ENCODE results near the gene EPHA8.

EPHA8 gene

DNA sequence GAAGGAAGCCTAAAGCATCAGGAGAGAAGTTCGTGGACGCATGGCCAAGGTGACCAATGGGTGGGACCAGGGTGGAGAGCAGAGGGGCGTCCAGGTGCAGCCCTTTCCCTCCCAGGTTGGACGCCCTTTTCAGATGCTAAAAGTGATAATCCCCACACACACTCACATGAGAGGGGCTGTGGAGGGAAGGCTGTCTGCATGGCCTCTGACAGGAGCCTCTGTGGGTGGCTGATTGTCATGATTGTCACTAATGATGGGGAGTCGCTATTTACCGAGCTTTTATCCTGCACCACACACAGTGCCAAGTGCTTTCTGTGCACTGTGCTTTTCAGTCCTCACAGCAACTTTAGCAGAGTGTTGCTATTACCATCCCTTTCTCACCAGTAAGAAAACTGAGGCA, 46.0 kb downstream of the EPHA8 start:
- TF ChIP-seq ZFX (IDR thresholded peaks at IDR 0.05) = no peak
- TF ChIP-seq, protein P1, sequence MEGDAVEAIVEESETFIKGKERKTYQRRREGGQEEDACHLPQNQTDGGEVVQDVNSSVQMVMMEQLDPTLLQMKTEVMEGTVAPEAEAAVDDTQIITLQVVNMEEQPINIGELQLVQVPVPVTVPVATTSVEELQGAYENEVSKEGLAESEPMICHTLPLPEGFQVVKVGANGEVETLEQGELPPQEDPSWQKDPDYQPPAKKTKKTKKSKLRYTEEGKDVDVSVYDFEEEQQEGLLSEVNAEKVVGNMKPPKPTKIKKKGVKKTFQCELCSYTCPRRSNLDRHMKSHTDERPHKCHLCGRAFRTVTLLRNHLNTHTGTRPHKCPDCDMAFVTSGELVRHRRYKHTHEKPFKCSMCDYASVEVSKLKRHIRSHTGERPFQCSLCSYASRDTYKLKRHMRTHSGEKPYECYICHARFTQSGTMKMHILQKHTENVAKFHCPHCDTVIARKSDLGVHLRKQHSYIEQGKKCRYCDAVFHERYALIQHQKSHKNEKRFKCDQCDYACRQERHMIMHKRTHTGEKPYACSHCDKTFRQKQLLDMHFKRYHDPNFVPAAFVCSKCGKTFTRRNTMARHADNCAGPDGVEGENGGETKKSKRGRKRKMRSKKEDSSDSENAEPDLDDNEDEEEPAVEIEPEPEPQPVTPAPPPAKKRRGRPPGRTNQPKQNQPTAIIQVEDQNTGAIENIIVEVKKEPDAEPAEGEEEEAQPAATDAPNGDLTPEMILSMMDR (conservative IDR thresholded peaks at IDR 0.05) = no peak
- H3K27ac ChIP-seq = no peak overlapping the region

DNA sequence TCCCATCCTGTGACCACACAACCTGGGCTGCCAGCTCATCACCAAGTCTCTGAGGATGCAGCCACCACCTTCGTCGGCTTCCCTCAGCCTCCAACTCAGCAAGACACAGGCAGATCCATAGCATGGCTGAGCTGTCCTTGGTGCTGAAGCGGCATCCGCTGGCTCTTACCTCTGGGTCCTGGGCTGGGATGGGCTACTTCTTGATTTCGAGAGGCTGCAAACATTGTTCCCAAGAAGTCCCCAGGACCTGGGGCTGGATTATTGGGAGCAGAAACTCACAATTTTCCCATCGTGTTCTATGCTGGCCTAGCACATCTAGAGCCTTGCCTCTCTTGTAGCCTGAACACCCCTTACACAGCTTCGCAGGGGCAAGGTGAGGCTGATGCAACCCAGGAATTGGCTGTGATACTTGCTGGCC, 48.2 kb downstream of the EPHA8 start:
- no peak overlapping the region for H3K27ac ChIP-seq
- no peak for TF ChIP-seq ZFX (IDR thresholded peaks at IDR 0.05)

DNA sequence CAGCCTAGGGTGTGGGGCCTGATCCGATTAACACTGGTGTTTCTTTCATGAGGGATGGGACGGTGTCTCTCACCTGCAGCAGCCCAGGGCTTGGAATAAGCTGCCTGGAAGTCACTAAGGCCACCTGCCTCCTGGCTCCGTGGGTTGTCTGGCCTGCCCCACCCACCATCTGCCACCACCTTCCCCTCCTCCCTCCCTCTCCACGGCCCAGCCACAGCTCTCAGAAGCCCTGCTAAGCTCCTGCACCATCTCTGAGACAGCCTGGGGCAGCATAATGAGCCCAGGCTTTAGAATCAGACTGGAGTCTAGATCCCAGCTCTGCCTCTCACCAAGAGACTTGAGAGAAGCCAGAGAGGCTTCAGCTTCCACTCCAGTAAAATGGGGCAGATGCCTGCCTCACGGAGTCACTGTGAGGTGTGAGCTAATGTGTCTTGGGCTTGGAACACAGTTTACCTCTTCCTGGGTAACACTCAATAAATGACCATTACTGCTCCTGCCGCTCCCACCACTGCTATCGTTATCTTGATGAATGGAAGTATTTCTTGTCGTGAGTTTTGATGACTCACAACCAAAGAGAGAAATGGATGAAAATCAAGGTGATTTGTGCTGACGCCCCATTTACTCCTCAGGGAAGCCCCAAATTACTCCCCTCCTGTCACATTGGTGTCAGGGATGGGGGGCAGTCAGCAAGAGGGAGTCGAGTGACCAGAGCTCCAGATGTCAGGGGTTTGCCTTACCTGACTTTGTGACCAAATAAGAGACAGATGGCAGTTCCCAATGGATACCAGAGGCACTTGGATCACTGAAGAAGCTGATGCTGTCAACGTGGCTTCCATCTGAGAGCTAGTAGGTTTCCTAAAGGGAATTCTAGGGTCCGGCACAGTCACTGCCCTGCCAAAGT, 49.6 kb downstream of the EPHA8 start:
- H3K27ac ChIP-seq = no peak overlapping the region
- TF ChIP-seq, protein P1 (conservative IDR thresholded peaks at IDR 0.05) = no peak
- no peak for TF ChIP-seq ZFX (IDR thresholded peaks at IDR 0.05)

DNA sequence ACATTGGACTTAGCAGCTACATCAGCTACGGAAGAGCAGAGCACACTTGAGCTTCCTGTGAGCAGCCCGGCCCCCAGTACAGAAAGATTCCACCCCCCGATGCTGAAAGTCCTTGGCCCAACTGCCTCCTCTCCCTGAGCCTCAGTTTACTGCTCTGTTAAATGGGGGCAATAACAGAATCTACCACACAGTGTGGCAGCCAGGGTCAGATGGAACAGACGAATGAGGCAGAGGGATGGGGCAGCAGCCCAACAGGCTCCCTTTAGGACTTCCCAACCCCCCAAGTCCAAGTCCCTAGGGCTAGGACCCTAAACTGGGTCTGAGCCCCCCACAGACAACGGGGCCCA, 50.3 kb downstream of the EPHA8 start:
- no peak for TF ChIP-seq ZFX (IDR thresholded peaks at IDR 0.05)
- TF ChIP-seq, protein P1 (conservative IDR thresholded peaks at IDR 0.05) = no peak
- no peak overlapping the region for H3K27ac ChIP-seq

DNA sequence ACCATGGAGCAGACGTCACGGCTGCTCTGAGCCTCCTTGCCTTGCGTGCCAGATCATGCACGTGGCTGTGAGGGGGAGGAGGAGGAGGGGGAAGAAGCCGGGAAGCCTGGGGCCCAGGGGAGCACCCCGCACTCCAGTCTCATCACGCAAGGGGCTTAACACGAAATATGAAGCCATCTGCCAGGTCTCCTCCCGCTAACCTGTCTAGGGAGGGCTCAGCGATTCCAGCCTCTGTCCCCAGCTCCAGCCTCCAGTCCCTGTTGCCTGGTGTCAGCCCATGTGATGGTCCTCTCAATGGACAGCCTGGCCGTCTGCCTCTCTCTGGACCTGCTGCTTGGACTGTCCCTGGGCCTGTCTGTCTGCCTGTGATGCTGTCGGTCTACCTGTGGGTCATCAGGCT, 50.7 kb downstream of the EPHA8 start:
- H3K27ac ChIP-seq = no peak overlapping the region
- TF ChIP-seq, protein P1 (conservative IDR thresholded peaks at IDR 0.05) = no peak
- no peak for TF ChIP-seq ZFX (IDR thresholded peaks at IDR 0.05)

DNA sequence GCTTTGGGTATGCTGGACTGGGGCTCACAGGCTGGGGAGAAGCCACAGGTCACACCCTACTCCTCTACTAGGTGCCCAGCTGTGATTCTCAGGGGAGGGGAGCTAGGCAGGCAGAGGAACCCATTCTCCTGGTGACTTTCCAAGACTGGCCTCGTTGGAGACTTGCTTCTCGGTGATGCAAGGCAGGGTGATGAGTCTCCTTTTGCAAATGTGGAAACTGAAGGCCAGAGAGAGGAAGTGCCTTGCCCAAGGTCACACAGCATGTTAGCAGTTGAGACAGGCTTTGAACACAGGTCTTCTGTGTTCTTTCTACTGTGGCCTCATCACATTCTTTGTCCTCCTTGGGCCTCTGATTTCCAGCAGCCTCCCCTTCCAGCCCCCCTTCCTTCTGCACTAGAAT, 52.6 kb downstream of the EPHA8 start:
- no peak for TF ChIP-seq ZFX (IDR thresholded peaks at IDR 0.05)
- TF ChIP-seq, protein P1 (conservative IDR thresholded peaks at IDR 0.05) = no peak
- H3K27ac ChIP-seq = no peak overlapping the region

DNA sequence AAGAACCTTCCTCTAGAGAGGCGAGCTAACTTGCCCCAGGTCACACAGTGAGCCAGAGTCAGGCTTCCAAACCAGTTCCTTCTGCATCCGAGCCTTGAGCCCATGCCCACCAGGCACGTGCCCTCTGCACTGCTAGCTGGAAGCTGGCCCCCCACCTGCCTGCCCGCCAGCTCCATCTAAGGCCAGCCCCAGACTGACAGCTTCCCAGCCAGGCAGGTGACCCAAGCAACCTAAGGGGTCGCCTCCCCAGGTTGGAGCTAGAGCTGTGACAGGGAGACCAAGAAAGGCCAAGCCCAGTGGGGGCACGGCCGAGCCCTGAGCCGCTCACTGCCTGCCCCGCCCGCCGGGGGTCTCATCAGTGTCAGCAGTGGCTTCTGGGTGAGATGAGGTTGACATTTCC, 53.3 kb downstream of the EPHA8 start:
- H3K27ac ChIP-seq = no peak overlapping the region
- TF ChIP-seq, protein P1 (conservative IDR thresholded peaks at IDR 0.05) = no peak
- TF ChIP-seq ZFX (IDR thresholded peaks at IDR 0.05) = no peak

DNA sequence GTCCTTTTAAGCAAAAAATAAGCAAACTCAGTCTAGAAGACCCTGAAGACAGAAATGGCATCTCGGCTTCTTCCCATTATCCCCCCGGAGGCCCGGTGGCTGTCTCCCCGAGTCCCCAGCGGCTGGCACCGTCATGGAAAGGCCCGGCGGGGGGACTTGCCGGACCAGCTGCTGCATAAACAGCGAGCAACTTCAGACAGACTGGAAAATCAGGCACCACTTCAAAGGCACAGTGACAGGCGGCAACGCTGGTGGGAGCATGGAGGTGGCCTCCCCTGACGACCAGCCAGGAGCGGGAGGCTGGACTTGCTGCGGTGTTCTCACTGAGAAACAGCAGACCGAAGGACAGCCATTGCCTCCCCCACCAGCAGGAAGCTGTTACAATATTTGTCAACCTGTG, 54.8 kb downstream of the EPHA8 start:
- TF ChIP-seq ZFX (IDR thresholded peaks at IDR 0.05) = no peak
- TF ChIP-seq, protein P1 (conservative IDR thresholded peaks at IDR 0.05) = no peak
- H3K27ac ChIP-seq = no peak overlapping the region

Measured in C4-2B (cell line).